Activated T-helper 2 cell treated with anti-CD3 and anti-CD28 coated beads, Interferon-gamma antibody, Interleukin-2, Interleukin-4, amounts not matched to agents 10 μg/mL and 5 μg/mL and 100 μg/mL, durations not matched to agents 14 hours and 24 hours and 36 hours (primary cell): ENCODE measurements around the gene UQCRC1. TPM values are rescaled to one million over a fixed set of nuclear protein-coding genes. Genes with fewer than 3 reads are reported as not detected.

Source experiments
- DNase-seq: peaks from one replicate; pipeline ENCODE4 v3.0.0; 2021; ENCODE audit warnings: low spot score
- H3K27ac Mint-ChIP-seq: one replicate; pipeline ENCODE4 v1.8.0; 2021; ENCODE audit warnings: mixed read lengths
- H3K27me3 Mint-ChIP-seq: one replicate; pipeline ENCODE4 v1.8.0; 2021; ENCODE audit warnings: low read depth, mixed read lengths
- H3K36me3 Mint-ChIP-seq: one replicate; pipeline ENCODE4 v1.8.0; 2021; ENCODE audit warnings: low read depth, mixed read lengths
- H3K4me1 Mint-ChIP-seq: one replicate; pipeline ENCODE4 v1.8.0; 2021; ENCODE audit warnings: low read depth, mixed read lengths
- H3K4me3 Mint-ChIP-seq: one replicate; pipeline ENCODE4 v1.8.0; 2021; ENCODE audit warnings: low read depth, mild to moderate bottlenecking, moderate library complexity, mixed read lengths
- H3K9me3 Mint-ChIP-seq: one replicate; pipeline ENCODE4 v1.8.0; 2021; ENCODE audit warnings: mixed read lengths
- intact Hi-C: fragments of 100-400 bp; cut with micrococcal nuclease; formaldehyde crosslinking; loops from one replicate; pipeline ENCODE4 v1.15.1; 2023
- total RNA-seq: library from RNA; stranded (reverse); gene quantifications from 2 replicates; pipeline ENCODE4 v1.2.3, GENCODE V29; 2022

The UQCRC1 gene
- total RNA-seq, 1 donor from 2014 or later, result 248 TPM

GRCh38 chr3:48601622-48601994 is 7.8 kb downstream of the UQCRC1 start:
- H3K36me3 Mint-ChIP-seq, result peaks cover 69% of the 10 kb centered on the region
- no peaks in the 10 kb centered on the region for H3K27me3 Mint-ChIP-seq
- DNase-seq, result no peak
- no peak overlapping the region for H3K4me3 Mint-ChIP-seq
- intact Hi-C loops, result no loop called here
- H3K4me1 Mint-ChIP-seq, result no peaks in the 10 kb centered on the region
- no peak overlapping the region for H3K27ac Mint-ChIP-seq
- no peaks in the 10 kb centered on the region for H3K9me3 Mint-ChIP-seq

GRCh38 chr3:48600711-48601621 is 8.5 kb downstream of the UQCRC1 start:
- H3K4me1 Mint-ChIP-seq, result no peaks in the 10 kb centered on the region
- H3K27ac Mint-ChIP-seq, result no peak overlapping the region
- intact Hi-C loops, result no loop called here
- H3K9me3 Mint-ChIP-seq, result no peaks in the 10 kb centered on the region
- no peak overlapping the region for H3K4me3 Mint-ChIP-seq
- no peak for DNase-seq
- peaks cover 62% of the 10 kb centered on the region for H3K36me3 Mint-ChIP-seq
- H3K27me3 Mint-ChIP-seq, result peaks cover 2% of the 10 kb centered on the region

GRCh38 chr3:48599509-48600285 is 9.7 kb downstream of the UQCRC1 start:
- H3K4me3 Mint-ChIP-seq, result no peak overlapping the region
- intact Hi-C loops, result no loop called here
- H3K9me3 Mint-ChIP-seq, result no peaks in the 10 kb centered on the region
- H3K27me3 Mint-ChIP-seq, result peaks cover 5% of the 10 kb centered on the region
- no peaks in the 10 kb centered on the region for H3K4me1 Mint-ChIP-seq
- H3K27ac Mint-ChIP-seq, result no peak overlapping the region
- peaks cover 50% of the 10 kb centered on the region for H3K36me3 Mint-ChIP-seq
- no peak for DNase-seq

GRCh38 chr3:48599077-48599501 is 10.4 kb downstream of the UQCRC1 start:
- H3K27me3 Mint-ChIP-seq, result peaks cover 10% of the 10 kb centered on the region
- H3K4me1 Mint-ChIP-seq, result no peaks in the 10 kb centered on the region
- H3K9me3 Mint-ChIP-seq, result no peaks in the 10 kb centered on the region
- H3K36me3 Mint-ChIP-seq, result peaks cover 44% of the 10 kb centered on the region
- no peak for DNase-seq
- no peak overlapping the region for H3K4me3 Mint-ChIP-seq
- H3K27ac Mint-ChIP-seq, result no peak overlapping the region
- intact Hi-C loops, result no loop called here

GRCh38 chr3:48598323-48599076 is 10.9 kb downstream of the UQCRC1 start:
- H3K27ac Mint-ChIP-seq, result no peak overlapping the region
- H3K9me3 Mint-ChIP-seq, result no peaks in the 10 kb centered on the region
- no peak for DNase-seq
- peaks cover 38% of the 10 kb centered on the region for H3K36me3 Mint-ChIP-seq
- H3K4me1 Mint-ChIP-seq, result no peaks in the 10 kb centered on the region
- intact Hi-C loops, result no loop called here
- H3K4me3 Mint-ChIP-seq, result no peak overlapping the region
- peaks cover 10% of the 10 kb centered on the region for H3K27me3 Mint-ChIP-seq

DNA sequence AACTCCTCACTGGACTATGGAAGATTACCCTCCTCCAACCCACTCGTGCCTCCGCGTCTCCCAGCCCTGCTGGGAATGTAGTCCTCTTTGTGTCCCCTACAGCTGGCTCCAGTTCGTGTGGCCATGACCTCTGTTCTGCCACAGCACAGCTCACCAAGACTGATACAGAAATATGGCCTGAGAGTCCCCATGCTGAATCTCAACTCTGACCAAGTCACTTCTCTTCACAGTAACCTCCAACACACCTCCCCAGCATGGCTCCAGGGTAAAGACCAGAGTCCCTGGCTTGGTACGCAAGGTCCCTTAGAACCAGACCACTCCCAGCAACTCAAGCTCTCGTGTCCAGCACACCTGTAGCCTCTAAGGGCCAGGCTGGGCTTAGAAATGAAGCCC is 12.0 kb downstream of the UQCRC1 start:
- intact Hi-C loops, result no loop called here
- Mint-ChIP-seq H3K4me1 (no peaks in the 10 kb centered on the region), H3K36me3 (peaks cover 28% of the 10 kb centered on the region), H3K9me3 (no peaks in the 10 kb centered on the region), H3K27me3 (peaks cover 10% of the 10 kb centered on the region), H3K4me3 (no peak overlapping the region), H3K27ac (no peak overlapping the region)
- DNase-seq, result no peak

DNA sequence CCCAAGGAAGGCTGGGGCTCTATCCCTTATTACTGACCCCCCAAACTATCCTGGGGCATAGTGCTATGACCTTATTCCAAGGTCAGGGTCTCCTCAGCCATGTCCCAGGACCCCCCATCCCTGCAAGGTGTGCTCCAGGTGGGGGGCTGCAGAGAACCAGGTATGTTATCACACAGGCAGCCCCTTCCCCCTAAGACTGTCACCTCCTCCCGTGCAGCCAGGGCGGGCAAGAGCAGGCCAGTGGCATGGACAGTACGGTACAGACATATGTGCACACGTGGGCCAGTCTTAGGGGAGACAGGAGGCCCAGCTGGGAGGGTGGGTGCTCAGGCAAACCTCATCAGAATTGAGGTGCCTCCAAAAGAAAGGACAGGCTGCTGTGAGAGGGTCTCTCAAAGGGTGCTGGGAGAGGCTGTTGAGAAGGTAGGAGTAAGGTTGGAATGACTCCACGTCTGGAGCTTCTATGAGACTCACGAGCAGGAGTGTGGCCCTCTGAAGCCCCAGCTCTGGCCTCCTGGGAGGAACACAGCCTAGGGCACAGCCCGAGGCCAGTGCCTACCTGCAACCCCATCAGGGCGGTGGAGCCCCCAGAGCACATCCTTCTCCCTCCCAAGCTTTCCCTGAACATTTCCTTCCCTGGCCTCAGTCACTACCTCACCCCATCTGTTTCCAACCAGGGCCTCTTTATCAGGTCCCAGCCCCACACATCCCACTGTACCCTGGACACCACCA is 12.6 kb downstream of the UQCRC1 start:
- H3K9me3 Mint-ChIP-seq, result no peaks in the 10 kb centered on the region
- H3K4me1 Mint-ChIP-seq, result no peaks in the 10 kb centered on the region
- no peak overlapping the region for H3K27ac Mint-ChIP-seq
- H3K27me3 Mint-ChIP-seq, result peaks cover 10% of the 10 kb centered on the region
- H3K36me3 Mint-ChIP-seq, result peaks cover 25% of the 10 kb centered on the region
- no peak overlapping the region for H3K4me3 Mint-ChIP-seq
- intact Hi-C loops, result no loop called here
- DNase-seq, result no peak

GRCh38 chr3:48596157-48596556 is 13.3 kb downstream of the UQCRC1 start:
- intact Hi-C loops, result no loop called here
- Mint-ChIP-seq H3K4me1 (no peaks in the 10 kb centered on the region), H3K9me3 (no peaks in the 10 kb centered on the region), H3K4me3 (no peak overlapping the region), H3K27me3 (peaks cover 10% of the 10 kb centered on the region), H3K27ac (no peak overlapping the region), H3K36me3 (peaks cover 22% of the 10 kb centered on the region)
- DNase-seq, result no peak

- H3K9me3 Mint-ChIP-seq, result no peaks in the 10 kb centered on the region
- H3K4me3 Mint-ChIP-seq, result no peak overlapping the region
- H3K27me3 Mint-ChIP-seq, result peaks cover 12% of the 10 kb centered on the region
- H3K27ac Mint-ChIP-seq, result no peak overlapping the region
- intact Hi-C loops, result no loop called here
- no peak for DNase-seq
- peaks cover 18% of the 10 kb centered on the region for H3K36me3 Mint-ChIP-seq
- H3K4me1 Mint-ChIP-seq, result no peaks in the 10 kb centered on the region
Measured at GRCh38 chr3:48595526-48596121, 13.8 kb downstream of the UQCRC1 start.

- intact Hi-C loops, result no loop called here
- Mint-ChIP-seq H3K36me3 (peaks cover 12% of the 10 kb centered on the region), H3K27ac (no peak within 1 kb of the TSS), H3K4me1 (no peaks in the 10 kb centered on the region), H3K4me3 (no peak within 1 kb of the TSS), H3K9me3 (no peaks in the 10 kb centered on the region), H3K27me3 (peaks cover 12% of the 10 kb centered on the region)
- no peak for DNase-seq
Measured at GRCh38 chr3:48595075-48595525, 14.3 kb downstream of the UQCRC1 start, which contains the start of gene COL7A1. COL7A1 (minus strand) TSS chr3:48595329; CDS start chr3:48595159, 170 bp downstream.

GRCh38 chr3:48594417-48595049 is 14.9 kb downstream of the UQCRC1 start:
- H3K4me1 Mint-ChIP-seq, result no peaks in the 10 kb centered on the region
- peaks cover 10% of the 10 kb centered on the region for H3K36me3 Mint-ChIP-seq
- H3K4me3 Mint-ChIP-seq, result no peak overlapping the region
- peaks cover 17% of the 10 kb centered on the region for H3K27me3 Mint-ChIP-seq
- no peak overlapping the region for H3K27ac Mint-ChIP-seq
- intact Hi-C loops, result no loop called here
- DNase-seq, result no peak
- H3K9me3 Mint-ChIP-seq, result no peaks in the 10 kb centered on the region
